GM12801 (cell line): ENCODE measurements around the gene CFAP97D1.

Experiments used
- TF ChIP-seq, protein P1 (sequence below): IDR thresholded peaks from one replicate; pipeline ENCODE4 v1.5.1; 2011; ENCODE audit warnings: control low read depth; ENCODE audit not compliant: insufficient read length; ENCODE audit errors: extremely low read depth

The CFAP97D1 gene

DNA sequence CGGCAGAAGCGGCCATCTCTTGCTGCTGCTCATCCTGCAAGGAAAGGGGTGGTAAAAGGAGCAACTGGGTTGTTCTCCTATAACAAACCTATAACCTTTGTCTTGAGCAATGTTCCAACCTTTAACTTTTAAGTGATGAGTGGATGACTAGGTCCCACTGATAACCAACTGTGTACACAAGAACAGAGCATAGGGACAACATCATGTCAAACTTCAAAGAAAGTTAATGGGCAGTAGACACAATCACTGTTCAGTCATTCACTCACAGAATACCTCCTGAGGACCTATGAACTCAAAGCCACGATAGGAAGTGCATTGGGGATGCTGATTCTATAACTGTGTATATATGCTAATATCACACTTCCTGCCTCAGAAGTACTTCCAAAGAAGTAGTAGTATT, 21.6 kb downstream of the CFAP97D1 start:
- TF ChIP-seq, protein P1, sequence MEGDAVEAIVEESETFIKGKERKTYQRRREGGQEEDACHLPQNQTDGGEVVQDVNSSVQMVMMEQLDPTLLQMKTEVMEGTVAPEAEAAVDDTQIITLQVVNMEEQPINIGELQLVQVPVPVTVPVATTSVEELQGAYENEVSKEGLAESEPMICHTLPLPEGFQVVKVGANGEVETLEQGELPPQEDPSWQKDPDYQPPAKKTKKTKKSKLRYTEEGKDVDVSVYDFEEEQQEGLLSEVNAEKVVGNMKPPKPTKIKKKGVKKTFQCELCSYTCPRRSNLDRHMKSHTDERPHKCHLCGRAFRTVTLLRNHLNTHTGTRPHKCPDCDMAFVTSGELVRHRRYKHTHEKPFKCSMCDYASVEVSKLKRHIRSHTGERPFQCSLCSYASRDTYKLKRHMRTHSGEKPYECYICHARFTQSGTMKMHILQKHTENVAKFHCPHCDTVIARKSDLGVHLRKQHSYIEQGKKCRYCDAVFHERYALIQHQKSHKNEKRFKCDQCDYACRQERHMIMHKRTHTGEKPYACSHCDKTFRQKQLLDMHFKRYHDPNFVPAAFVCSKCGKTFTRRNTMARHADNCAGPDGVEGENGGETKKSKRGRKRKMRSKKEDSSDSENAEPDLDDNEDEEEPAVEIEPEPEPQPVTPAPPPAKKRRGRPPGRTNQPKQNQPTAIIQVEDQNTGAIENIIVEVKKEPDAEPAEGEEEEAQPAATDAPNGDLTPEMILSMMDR = no peak

DNA sequence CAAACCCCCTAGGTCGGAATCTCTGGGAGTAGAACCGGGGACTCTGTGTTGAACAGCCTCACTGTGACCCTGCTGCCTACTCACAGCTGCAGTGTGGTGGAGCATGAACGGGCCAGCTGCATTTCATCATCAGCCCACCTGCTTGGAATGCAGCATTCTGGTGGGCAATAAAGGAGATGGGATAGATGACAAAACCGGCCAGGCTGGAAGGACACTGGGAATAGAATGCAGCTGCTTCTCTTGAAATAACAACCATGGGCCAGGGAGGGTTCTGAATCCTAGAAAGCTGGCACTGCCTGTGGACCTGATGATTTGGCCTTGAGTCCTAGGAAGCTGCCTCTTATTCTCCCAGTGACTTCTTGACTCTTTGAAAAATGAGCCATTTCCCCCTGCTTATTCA, 23.5 kb downstream of the CFAP97D1 start:
- TF ChIP-seq, protein P1 = no peak

DNA sequence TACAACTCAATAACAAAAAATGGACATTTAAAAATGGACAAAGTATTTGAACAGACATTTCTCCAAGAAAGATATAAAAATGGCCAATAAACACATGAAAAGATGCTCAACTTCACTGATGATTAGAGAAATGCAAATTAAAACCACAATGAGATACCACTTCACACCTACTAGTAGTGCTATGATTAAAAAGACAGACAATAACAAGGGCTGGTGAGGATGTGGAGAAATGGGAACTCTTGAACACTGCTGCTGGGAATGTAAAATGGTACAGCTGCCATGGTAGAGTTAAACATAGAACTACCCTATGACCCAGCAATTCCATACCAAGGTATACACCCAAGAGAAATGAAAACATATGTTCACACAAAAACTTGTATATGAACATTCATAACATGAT, 24.9 kb downstream of the CFAP97D1 start:
- TF ChIP-seq, protein P1 = no peak

DNA sequence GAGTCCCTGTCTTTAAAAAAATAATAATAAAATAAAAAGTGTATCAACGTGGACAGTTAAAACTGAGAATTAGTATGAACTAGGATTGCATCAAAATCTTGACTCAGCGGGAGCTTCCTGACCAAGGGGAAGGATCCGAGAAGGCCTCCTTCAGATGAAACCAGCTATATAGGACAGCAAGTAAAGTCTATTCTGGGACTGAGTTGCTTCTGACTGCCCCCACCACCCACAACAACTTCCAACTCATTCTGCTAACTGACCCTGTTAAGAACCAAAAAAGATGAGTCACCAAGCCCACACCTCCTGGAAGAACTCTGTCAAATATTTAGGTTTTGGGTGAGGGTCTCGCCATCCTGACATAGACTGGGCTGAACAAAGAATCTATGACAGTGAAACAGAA, 27.8 kb downstream of the CFAP97D1 start:
- TF ChIP-seq, protein P1 = no peak

DNA sequence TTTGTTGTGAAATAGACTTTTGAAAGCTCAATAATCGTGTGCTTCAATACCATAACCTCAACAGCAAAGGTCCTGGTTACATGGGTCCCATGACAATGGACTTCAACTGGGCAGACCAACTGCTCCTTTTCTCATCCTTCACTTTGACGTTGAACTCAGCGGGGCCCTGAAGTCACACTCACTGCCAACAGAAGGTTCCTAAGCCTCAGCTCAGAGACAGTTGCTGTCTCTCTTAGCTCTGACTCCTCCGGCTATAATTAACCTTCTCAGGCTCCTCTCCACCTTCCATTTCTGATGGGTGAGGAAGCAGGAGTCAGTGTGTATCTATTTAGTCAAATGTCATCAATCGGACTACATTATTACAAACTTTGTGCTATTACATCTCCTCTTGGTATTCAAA, 28.9 kb downstream of the CFAP97D1 start:
- TF ChIP-seq, protein P1 = no peak

DNA sequence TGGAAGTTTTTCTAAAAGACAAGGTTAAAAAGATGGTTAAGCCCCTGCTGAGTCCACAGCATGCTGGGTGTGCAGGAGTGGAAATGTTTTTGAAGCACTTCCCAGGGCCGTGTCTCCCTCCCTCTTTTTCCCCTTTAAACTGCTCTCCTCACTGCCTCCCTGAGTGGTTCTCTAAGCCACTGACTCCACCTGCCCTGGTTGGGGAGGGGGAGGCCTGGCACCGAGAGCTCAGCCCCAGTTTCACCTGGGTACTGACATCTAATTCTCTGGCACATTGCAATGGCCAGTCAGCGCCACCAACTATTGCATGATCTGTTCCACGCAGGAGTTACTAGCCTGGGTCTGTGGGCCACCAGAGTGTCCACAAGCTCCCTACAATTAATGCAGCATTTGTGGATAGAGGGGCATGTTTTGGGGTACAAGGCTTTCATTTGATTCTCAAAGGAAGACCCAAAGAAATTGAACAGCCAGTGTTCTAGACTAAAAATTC, 30.0 kb downstream of the CFAP97D1 start:
- TF ChIP-seq, protein P1 = no peak

DNA sequence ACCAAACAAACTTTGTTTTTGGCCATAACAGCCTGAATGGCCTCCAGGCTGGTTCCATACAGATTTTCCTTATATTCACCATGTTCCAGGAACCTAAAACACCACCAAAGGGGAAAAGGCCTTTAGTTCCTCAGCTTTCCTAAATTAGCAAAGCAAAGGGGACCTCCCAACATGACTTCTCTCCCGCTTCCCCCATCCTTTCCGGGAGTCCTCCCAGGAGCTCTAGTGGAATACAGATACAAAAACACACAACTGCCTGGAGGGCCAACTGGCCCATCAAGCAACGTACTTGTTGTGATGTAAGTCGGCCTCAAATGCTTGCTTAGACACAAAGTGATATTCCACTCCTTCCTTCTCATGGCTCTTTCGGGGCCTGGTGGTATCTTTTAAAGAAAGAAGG, 30.6 kb downstream of the CFAP97D1 start:
- TF ChIP-seq, protein P1 = no peak
